Measurements from ENCODE around the gene RERG.
"Not testable (repeated sequence)": the region's sequence is repeated elsewhere in the genome, so short reads cannot be mapped to it uniquely, and the experiment has no call there.

Gene RERG

GRCh38 chr12:15230137-15230536, 8.9 kb upstream of the RERG start:
- Mint-ChIP-seq H3K4me3 (no peak overlapping the region), H3K4me1 (no peaks in the 10 kb centered on the region), H3K27ac (no peak overlapping the region), H3K36me3 (no peaks in the 10 kb centered on the region), H3K9me3 (no peaks in the 10 kb centered on the region), H3K27me3 (peaks cover 38% of the 10 kb centered on the region)
- ATAC-seq = no peak

GRCh38 chr12:15227004-15227679, 5.9 kb upstream of the RERG start:
- Mint-ChIP-seq H3K4me3 (no peak overlapping the region), H3K4me1 (no peaks in the 10 kb centered on the region), H3K27me3 (peaks cover 48% of the 10 kb centered on the region), H3K9me3 (no peaks in the 10 kb centered on the region), H3K27ac (no peak overlapping the region), H3K36me3 (no peaks in the 10 kb centered on the region)
- no peak for ATAC-seq

GRCh38 chr12:15225863-15226218, 4.6 kb upstream of the RERG start:
- H3K9me3 Mint-ChIP-seq, H3K27ac Mint-ChIP-seq, H3K4me1 Mint-ChIP-seq, H3K36me3 Mint-ChIP-seq, ATAC-seq, H3K4me3 Mint-ChIP-seq: not testable (repeated sequence)
- H3K27me3 Mint-ChIP-seq = peaks cover 52% of the 10 kb centered on the region

GRCh38 chr12:15225136-15225862, 4.1 kb upstream of the RERG start:
- no peaks in the 10 kb centered on the region for H3K36me3 Mint-ChIP-seq
- no peak for ATAC-seq
- H3K9me3 Mint-ChIP-seq = no peaks in the 10 kb centered on the region
- peaks cover 13% of the 10 kb centered on the region for H3K4me1 Mint-ChIP-seq
- H3K4me3 Mint-ChIP-seq = no peak overlapping the region
- H3K27me3 Mint-ChIP-seq = peaks cover 58% of the 10 kb centered on the region
- H3K27ac Mint-ChIP-seq = no peak overlapping the region

- Mint-ChIP-seq H3K27ac (no peak overlapping the region), H3K9me3 (no peaks in the 10 kb centered on the region), H3K36me3 (no peaks in the 10 kb centered on the region), H3K27me3 (peaks cover 45% of the 10 kb centered on the region), H3K4me3 (no peak overlapping the region), H3K4me1 (peaks cover 13% of the 10 kb centered on the region)
- ATAC-seq = no peak
Observed at GRCh38 chr12:15222219-15222618, 1.0 kb upstream of the RERG start.

GRCh38 chr12:15220451-15220850, 766 bp downstream of the RERG start:
- no peak overlapping the region for H3K27ac Mint-ChIP-seq
- no peak overlapping the region for H3K4me3 Mint-ChIP-seq
- ATAC-seq = no peak
- H3K27me3 Mint-ChIP-seq = peaks cover 41% of the 10 kb centered on the region
- H3K9me3 Mint-ChIP-seq = no peaks in the 10 kb centered on the region
- H3K4me1 Mint-ChIP-seq = peaks cover 13% of the 10 kb centered on the region
- H3K36me3 Mint-ChIP-seq = no peaks in the 10 kb centered on the region

GRCh38 chr12:15218794-15219193, 2.4 kb downstream of the RERG start:
- Mint-ChIP-seq H3K4me3 (no peak overlapping the region), H3K27me3 (peaks cover 37% of the 10 kb centered on the region), H3K9me3 (no peaks in the 10 kb centered on the region), H3K36me3 (no peaks in the 10 kb centered on the region), H3K4me1 (peaks cover 13% of the 10 kb centered on the region), H3K27ac (no peak overlapping the region)
- ATAC-seq = no peak

- Mint-ChIP-seq H3K36me3 (no peaks in the 10 kb centered on the region), H3K9me3 (no peaks in the 10 kb centered on the region), H3K27me3 (peaks cover 30% of the 10 kb centered on the region), H3K4me3 (no peak overlapping the region), H3K27ac (no peak overlapping the region), H3K4me1 (peaks cover 8% of the 10 kb centered on the region)
- no peak for ATAC-seq
Observed at GRCh38 chr12:15216036-15216889, 5.0 kb downstream of the RERG start.

- ATAC-seq = no peak
- H3K9me3 Mint-ChIP-seq = no peaks in the 10 kb centered on the region
- H3K27ac Mint-ChIP-seq = no peak overlapping the region
- peaks cover 21% of the 10 kb centered on the region for H3K27me3 Mint-ChIP-seq
- H3K36me3 Mint-ChIP-seq = no peaks in the 10 kb centered on the region
- H3K4me3 Mint-ChIP-seq = no peak overlapping the region
- no peaks in the 10 kb centered on the region for H3K4me1 Mint-ChIP-seq
Observed at GRCh38 chr12:15214851-15215601, 6.2 kb downstream of the RERG start.

GRCh38 chr12:15212930-15213329, 8.3 kb downstream of the RERG start:
- H3K9me3 Mint-ChIP-seq = no peaks in the 10 kb centered on the region
- peaks cover 15% of the 10 kb centered on the region for H3K27me3 Mint-ChIP-seq
- H3K4me1 Mint-ChIP-seq = no peaks in the 10 kb centered on the region
- H3K4me3 Mint-ChIP-seq = no peak overlapping the region
- H3K27ac Mint-ChIP-seq = no peak overlapping the region
- ATAC-seq = no peak
- H3K36me3 Mint-ChIP-seq = no peaks in the 10 kb centered on the region

- Mint-ChIP-seq H3K4me3 (no peak overlapping the region), H3K4me1 (no peaks in the 10 kb centered on the region), H3K27ac (no peak overlapping the region), H3K9me3 (no peaks in the 10 kb centered on the region), H3K36me3 (no peaks in the 10 kb centered on the region), H3K27me3 (peaks cover 13% of the 10 kb centered on the region)
- ATAC-seq = no peak
Observed at GRCh38 chr12:15209782-15210181, 11.4 kb downstream of the RERG start.

GRCh38 chr12:15208871-15209656, 12.2 kb downstream of the RERG start:
- no peak overlapping the region for H3K27ac Mint-ChIP-seq
- no peaks in the 10 kb centered on the region for H3K9me3 Mint-ChIP-seq
- no peak overlapping the region for H3K4me3 Mint-ChIP-seq
- ATAC-seq = no peak
- no peaks in the 10 kb centered on the region for H3K36me3 Mint-ChIP-seq
- no peaks in the 10 kb centered on the region for H3K4me1 Mint-ChIP-seq
- peaks cover 18% of the 10 kb centered on the region for H3K27me3 Mint-ChIP-seq

GRCh38 chr12:15208140-15208539, 13.1 kb downstream of the RERG start:
- ATAC-seq = no peak
- Mint-ChIP-seq H3K27ac (no peak overlapping the region), H3K4me3 (no peak overlapping the region), H3K36me3 (no peaks in the 10 kb centered on the region), H3K9me3 (no peaks in the 10 kb centered on the region), H3K4me1 (no peaks in the 10 kb centered on the region), H3K27me3 (peaks cover 19% of the 10 kb centered on the region)

- Mint-ChIP-seq H3K4me3 (no peak overlapping the region), H3K27ac (no peak overlapping the region), H3K9me3 (no peaks in the 10 kb centered on the region), H3K4me1 (no peaks in the 10 kb centered on the region), H3K36me3 (no peaks in the 10 kb centered on the region), H3K27me3 (peaks cover 19% of the 10 kb centered on the region)
- ATAC-seq = no peak
Observed at GRCh38 chr12:15206831-15207389, 14.3 kb downstream of the RERG start.

Data from stimulated activated memory B cell treated with anti-CD40 and anti-IgM and Interleukin-4, amounts not matched to agents 10 μg/mL and 1 μg/mL and 100 μg/mL, for 72 hours (primary cell).